NCI-H2029 (cell line): Measurements from ENCODE around the gene SMAGP.
"Not testable (repeated sequence)": the region's sequence is repeated elsewhere in the genome, so short reads cannot be mapped to it uniquely, and the experiment has no call there.

Source experiments
- DNase-seq: peaks from one replicate; lab custom pipeline; 2025; lab: John Stamatoyannopoulos, UW

Gene SMAGP

DNA sequence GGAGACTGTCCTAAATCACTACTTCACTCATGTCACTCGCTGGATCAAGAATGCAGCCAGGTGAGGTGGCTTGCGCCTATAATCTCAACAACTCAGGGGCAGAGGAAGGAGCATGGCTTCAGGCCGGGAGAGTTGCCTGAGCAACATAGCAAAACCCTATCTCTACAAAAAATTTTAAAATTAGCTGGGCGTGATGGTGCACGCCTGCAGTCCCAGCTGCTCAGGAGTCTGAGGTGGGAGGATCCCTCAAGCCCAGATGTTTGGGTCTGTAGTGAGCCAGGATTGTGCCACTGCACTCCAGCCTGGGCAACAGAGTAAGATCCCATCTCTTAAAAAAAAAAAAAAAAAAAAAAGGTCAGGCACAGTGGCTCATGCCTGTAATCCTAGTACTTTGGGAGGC lies 5.9 kb downstream of the SMAGP start:
- DNase-seq, result no peak

GRCh38 chr12:51263341-51263740 lies 6.9 kb downstream of the SMAGP start:
- DNase-seq, result no peak

GRCh38 chr12:51262758-51263177 lies 7.4 kb downstream of the SMAGP start:
- DNase-seq, result no peak

GRCh38 chr12:51259600-51259999 lies 10.6 kb downstream of the SMAGP start:
- DNase-seq, result not testable (repeated sequence)

DNA sequence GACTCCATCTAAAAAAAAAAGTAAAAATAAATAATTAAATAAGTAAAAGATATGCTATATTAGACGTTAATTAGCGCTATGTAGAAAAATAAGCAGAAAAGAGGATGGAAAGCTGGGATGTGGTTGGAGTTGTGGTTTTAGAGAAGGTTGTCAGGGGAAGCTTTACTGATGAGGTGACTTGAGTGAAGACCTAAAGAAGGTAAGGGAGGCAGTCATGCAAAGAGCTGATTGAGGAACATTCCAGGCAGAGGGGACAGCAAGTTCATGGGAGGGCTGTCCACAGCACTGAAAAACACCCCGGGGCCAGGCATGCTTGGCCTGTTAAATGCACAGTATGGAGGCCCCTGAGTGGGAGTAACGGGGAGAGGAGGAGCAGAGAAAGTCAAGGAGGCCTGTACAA lies 15.7 kb downstream of the SMAGP start:
- no peak for DNase-seq

- no peak for DNase-seq
Measured at GRCh38 chr12:51253276-51253675, 16.9 kb downstream of the SMAGP start.

GRCh38 chr12:51247523-51248206 lies 22.6 kb downstream of the SMAGP start:
- peak; percentile 36 for DNase-seq

GRCh38 chr12:51246254-51246853 lies 23.9 kb downstream of the SMAGP start:
- peak; percentile 47 for DNase-seq

- no peak for DNase-seq
Measured at GRCh38 chr12:51245476-51246253, 24.6 kb downstream of the SMAGP start.

DNA sequence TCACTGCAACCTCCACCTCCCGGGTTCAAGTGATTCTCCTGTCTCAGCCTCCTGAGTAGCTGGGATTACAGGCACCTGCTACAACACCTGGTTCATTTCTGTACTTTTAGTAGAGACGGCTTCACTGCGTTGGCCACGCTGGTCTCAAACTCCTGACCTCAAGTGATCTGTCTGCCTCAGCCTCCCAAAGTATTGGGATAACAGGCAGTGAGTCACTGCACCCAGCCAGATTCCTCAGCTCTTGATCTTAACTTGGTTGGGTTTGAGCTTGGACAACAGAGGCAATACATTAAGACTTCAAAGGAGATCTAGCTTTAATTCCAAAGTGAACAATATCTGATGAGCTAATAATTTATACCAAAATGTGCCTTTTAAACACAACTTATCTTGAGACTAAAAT lies 25.9 kb downstream of the SMAGP start:
- no peak for DNase-seq

GRCh38 chr12:51242876-51243275 lies 27.3 kb downstream of the SMAGP start:
- no peak for DNase-seq

GRCh38 chr12:51242120-51242519 lies 28.1 kb downstream of the SMAGP start:
- DNase-seq, result no peak

- no peak for DNase-seq
Measured at GRCh38 chr12:51240971-51241370, 29.2 kb downstream of the SMAGP start.

DNA sequence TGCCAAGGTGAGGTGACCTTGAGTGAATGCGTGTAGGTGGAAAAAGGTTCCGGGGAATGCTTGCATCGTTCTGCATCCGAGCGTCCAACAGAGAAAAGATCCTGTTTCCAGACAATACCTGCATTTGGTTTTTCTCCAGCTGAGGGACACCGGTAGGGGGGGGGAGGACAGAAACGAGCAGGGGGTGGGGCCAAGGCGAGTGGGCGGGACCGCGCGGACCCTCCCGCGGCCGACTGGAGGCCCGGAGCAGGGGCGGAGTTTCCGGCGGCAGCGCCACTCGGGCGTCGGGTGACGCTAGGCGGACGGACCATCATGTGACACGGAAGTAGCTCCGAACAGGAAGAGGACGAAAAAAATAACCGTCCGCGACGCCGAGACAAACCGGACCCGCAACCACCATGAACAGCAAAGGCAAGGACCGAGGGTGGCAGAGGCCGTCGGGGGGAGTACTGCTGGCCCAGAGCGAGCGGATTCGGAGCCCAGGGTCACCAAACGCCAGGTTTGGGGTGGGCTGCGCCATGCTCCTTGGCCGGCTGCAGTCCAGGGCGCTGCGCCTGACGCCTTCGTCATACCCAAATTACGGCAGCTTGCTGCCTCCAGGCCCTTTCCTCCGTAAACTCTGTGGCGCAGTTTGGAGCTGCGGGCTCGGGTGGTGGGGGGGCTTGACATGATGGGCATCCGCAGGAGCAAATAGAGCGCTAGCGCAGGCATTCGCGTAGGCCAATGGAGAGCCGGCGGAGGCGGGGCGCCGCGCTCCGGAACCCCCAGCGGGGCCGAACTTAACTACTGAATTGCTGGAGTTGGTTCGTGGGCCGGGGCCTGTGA lies 31.5 kb downstream of the SMAGP start, which contains the start of gene DAZAP2:
Gene DAZAP2 (plus strand): TSS at position 317 of the 825 bp plus-strand sequence. CDS start 82 bp downstream, at position 399.
- DNase-seq, result peak; percentile 97

DNA sequence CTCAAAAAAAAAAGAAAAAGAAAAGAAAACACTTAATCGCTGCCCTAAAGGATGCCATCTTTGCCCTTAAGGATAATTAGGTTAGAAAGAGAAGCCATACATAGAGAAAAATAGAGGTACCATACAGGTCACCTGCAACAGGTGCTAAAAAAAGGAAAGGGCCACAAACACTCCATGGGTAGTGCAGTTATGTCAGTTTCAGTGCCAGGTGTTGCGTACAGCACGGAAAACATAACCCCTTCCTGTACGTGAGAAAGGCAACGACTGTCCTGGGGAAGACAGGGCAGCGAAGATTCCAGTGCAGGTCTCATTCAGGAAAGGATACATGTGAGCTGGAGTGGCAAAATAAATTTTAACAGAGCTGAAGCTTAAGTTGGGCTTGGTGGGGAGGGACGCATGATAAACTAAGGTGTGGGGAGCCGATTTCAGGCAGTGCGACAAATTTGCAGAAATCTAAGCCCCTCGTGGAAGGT lies 32.1 kb downstream of the SMAGP start:
- peak; percentile 62 for DNase-seq

DNA sequence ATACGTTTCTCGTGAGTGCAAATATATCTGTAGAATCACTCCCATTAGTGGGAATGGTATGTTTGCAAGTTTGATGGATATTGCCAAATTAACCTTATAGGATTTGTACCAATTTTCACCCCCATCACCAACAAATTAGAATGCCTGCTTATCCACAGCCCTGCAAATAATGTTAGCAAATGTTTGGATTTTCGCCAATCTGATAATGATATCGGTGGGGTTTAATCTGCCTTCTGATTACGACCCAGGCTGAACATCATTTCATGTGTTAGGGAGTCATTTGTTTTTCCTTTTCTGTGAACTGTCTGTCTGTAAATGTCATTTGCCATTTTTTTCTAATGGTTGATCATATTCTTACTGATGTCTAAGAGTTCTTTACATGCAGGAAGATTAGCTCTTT lies 35.7 kb downstream of the SMAGP start:
- no peak for DNase-seq

DNA sequence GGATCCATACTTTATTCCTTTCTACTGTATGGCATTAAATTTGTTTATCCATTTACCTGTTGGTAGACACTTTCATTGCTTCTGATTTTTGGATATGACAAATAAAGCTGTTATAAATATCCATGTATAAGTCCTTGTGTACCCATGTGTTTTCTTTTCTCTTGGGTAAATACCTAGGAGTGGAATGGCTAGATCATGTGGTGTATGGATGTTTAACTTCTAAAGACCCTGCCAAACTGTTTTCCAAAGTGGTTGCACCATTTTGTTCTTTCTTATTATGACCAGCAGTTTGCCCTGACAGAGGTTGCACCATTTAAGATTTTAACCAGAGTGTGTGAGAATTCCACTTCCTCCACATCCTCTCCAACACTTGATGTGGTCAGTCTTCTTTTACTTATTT lies 37.6 kb downstream of the SMAGP start:
- no peak for DNase-seq

GRCh38 chr12:51229116-51229809 lies 41.0 kb downstream of the SMAGP start:
- no peak for DNase-seq

- no peak for DNase-seq
Measured at GRCh38 chr12:51227962-51228361, 42.3 kb downstream of the SMAGP start.

GRCh38 chr12:51227112-51227511 lies 43.1 kb downstream of the SMAGP start:
- DNase-seq, result not testable (repeated sequence)

- no peak for DNase-seq
Measured at GRCh38 chr12:51225771-51226170, 44.4 kb downstream of the SMAGP start.
